ENCODE measurements around the gene DBN1.

The DBN1 gene

GRCh38 chr5:177455036-177455660 is 18.3 kb downstream of the DBN1 start:
- DNase-seq = peak; percentile 88

GRCh38 chr5:177454397-177455035 is 18.9 kb downstream of the DBN1 start:
- DNase-seq = peak; percentile 90

GRCh38 chr5:177453852-177454396 is 19.5 kb downstream of the DBN1 start:
- DNase-seq = no peak

- DNase-seq = no peak
These were observed 20.5 kb downstream of the DBN1 start for GRCh38 chr5:177452688-177453638.

- DNase-seq = no peak
These were observed 22.6 kb downstream of the DBN1 start for GRCh38 chr5:177450667-177451424.

GRCh38 chr5:177449140-177450061 is 24.0 kb downstream of the DBN1 start:
- DNase-seq = no peak

- DNase-seq = no peak
These were observed 25.0 kb downstream of the DBN1 start for GRCh38 chr5:177448244-177448950.

GRCh38 chr5:177447611-177448243 is 25.7 kb downstream of the DBN1 start:
- DNase-seq = no peak

- peak; percentile 86 for DNase-seq
These were observed 26.3 kb downstream of the DBN1 start for GRCh38 chr5:177447066-177447610.

- DNase-seq = peak; percentile 72
These were observed 27.0 kb downstream of the DBN1 start, which contains the start of gene PRR7 for GRCh38 chr5:177446200-177447065. PRR7 (plus strand) TSS chr5:177446814; CDS start chr5:177455068, 8,254 bp downstream.

GRCh38 chr5:177445917-177446199 is 27.6 kb downstream of the DBN1 start:
- DNase-seq = no peak

- peak; percentile 34 for DNase-seq
These were observed 28.1 kb downstream of the DBN1 start for GRCh38 chr5:177445052-177445916.

GRCh38 chr5:177444106-177445051 is 29.1 kb downstream of the DBN1 start:
- DNase-seq = peak; percentile 56

GRCh38 chr5:177443144-177443983 is 30.1 kb downstream of the DBN1 start:
- DNase-seq = no peak

GRCh38 chr5:177442066-177442826 is 31.2 kb downstream of the DBN1 start:
- DNase-seq = no peak
